Measurements from ENCODE around the gene RBM4. TPM values are rescaled to one million over a fixed set of nuclear protein-coding genes. Genes with fewer than 3 reads are reported as not detected.

Gene RBM4
- total and polyA plus RNA-seq, 9 of the 15 experiments (the other 6 are each of a cell fraction or from before 2014, with no cell fraction given) = 81.6 to 233 (median 122) TPM

- TF ChIP-seq BCLAF1 (IDR thresholded peaks at IDR 0.05; ENCODE audit: borderline replicate concordance in 1 of 2, control insufficient read depth in 1 of 2, low read depth in 2 of 2, low read length in 1 of 2) (no peak), ZKSCAN3 (CRISPR knock-in tag; IDR thresholded peaks at IDR 0.05) (no peak), RREB1 (CRISPR knock-in tag; IDR thresholded peaks at IDR 0.05) (no peak), NR2F6 (CRISPR knock-in tag; IDR thresholded peaks at IDR 0.05) (no peak), RFX7 (CRISPR knock-in tag; IDR thresholded peaks at IDR 0.05) (no peak), HDAC3 (IDR thresholded peaks at IDR 0.05; ENCODE audit: borderline replicate concordance, partially characterized antibody) (no peak), POLR2G (IDR thresholded peaks at IDR 0.05; ENCODE audit: low read depth, low read length) (no peak), NCOA1 (IDR thresholded peaks at IDR 0.05; ENCODE audit: low read depth) (0 out of 2 replicates have a peak, but pooled peaks have one; percentile 27), ELK3 (CRISPR knock-in tag; IDR thresholded peaks at IDR 0.05) (no peak), U2AF2 (optimal IDR thresholded peaks at IDR 0.05; ENCODE audit: low read depth, low read length) (no peak), ZNF324 (CRISPR knock-in tag; IDR thresholded peaks at IDR 0.05) (no peak), ZNF444 (CRISPR knock-in tag; IDR thresholded peaks at IDR 0.05) (no peak), POLR2B (IDR thresholded peaks at IDR 0.05; ENCODE audit: low read depth, partially characterized antibody) (no peak), SRSF1 (IDR thresholded peaks at IDR 0.05; ENCODE audit: low read depth, low read length) (no peak), GTF2A2 (tag; IDR thresholded peaks at IDR 0.05) (no peak), CXXC5 (CRISPR knock-in tag; IDR thresholded peaks at IDR 0.05) (no peak), MYBL2 (IDR thresholded peaks at IDR 0.05; ENCODE audit: low read depth) (no peak), MYBL2 (CRISPR knock-in tag; IDR thresholded peaks at IDR 0.05; ENCODE audit: borderline replicate concordance) (no peak), MEF2D (tag; conservative IDR thresholded peaks at IDR 0.05; ENCODE audit: low read depth) (no peak), GABPB1 (CRISPR knock-in tag; IDR thresholded peaks at IDR 0.05) (peak; percentile 77), ZNF347 (CRISPR knock-in tag; IDR thresholded peaks at IDR 0.05; ENCODE audit: low read depth) (no peak)
Measured at GRCh38 chr11:66694732-66695207, 56.3 kb downstream of the RBM4 start (continued).
